A673 (cell line): ENCODE results near the gene NBPF3. TPM values are rescaled to one million over a fixed set of nuclear protein-coding genes. Genes with fewer than 3 reads are reported as not detected.

ENCODE experiments used
- BruUV-seq: library from RNA; stranded (reverse); fragments of 400-500 nt; replicated peaks from 2 replicates; lab custom pipeline; 2021; lab: Mats Ljungman, UMichigan
- CTCF ChIA-PET: fragments of 300-600 bp; sonication (Branson Sonifier 250); formaldehyde crosslinking; loops from one replicate; lab custom pipeline; 2022; ENCODE audit warnings: antibody characterized with exemption; lab: Charles Lee
- POLR2A ChIA-PET: fragments of 300-600 bp; sonication (Branson Sonifier 250); formaldehyde crosslinking; loops from one replicate; lab custom pipeline; 2022; ENCODE audit warnings: antibody characterized with exemption; ENCODE audit not compliant: low non-redundant PET; lab: Charles Lee
- DNase-seq: peaks from one replicate; pipeline ENCODE4 v3.0.0-alpha.2; 2015; ENCODE audit warnings: low spot score
- H3K27ac ChIP-seq: fragments of 200-600 bp; sonication (generic); 2 replicates; pipeline ENCODE4 v1.5.1; 2016; ENCODE audit warnings: mixed run types, low read depth, mild to moderate bottlenecking, mixed read lengths, antibody characterized with exemption, low read length; ENCODE audit not compliant: poor library complexity, severe bottlenecking
- H3K27me3 ChIP-seq: fragments of 200-600 bp; sonication (generic); replicated peaks from 2 replicates; pipeline ENCODE4 v1.6.1; 2017; ENCODE audit warnings: mixed run types, low read depth, mild to moderate bottlenecking, mixed read lengths, antibody characterized with exemption, low read length; ENCODE audit not compliant: insufficient read depth, poor library complexity
- H3K36me3 ChIP-seq: fragments of 200-600 bp; sonication (generic); 2 replicates; pipeline ENCODE4 v1.6.1; 2016; ENCODE audit warnings: mixed run types, mild to moderate bottlenecking, mixed read lengths, antibody characterized with exemption, low read length; ENCODE audit not compliant: insufficient read depth, poor library complexity, severe bottlenecking
- H3K4me1 ChIP-seq: fragments of 200-600 bp; sonication (generic); 2 replicates; pipeline ENCODE4 v1.6.1; 2017; ENCODE audit warnings: mixed run types, mild to moderate bottlenecking, mixed read lengths, antibody characterized with exemption, low read length; ENCODE audit not compliant: insufficient read depth, poor library complexity, severe bottlenecking
- H3K4me3 ChIP-seq: fragments of 200-600 bp; sonication (generic); 2 replicates; pipeline ENCODE4 v1.5.1; 2016; ENCODE audit warnings: low read depth, mixed run types, mild to moderate bottlenecking, mixed read lengths, low read length; ENCODE audit not compliant: poor library complexity, severe bottlenecking
- H3K9me3 ChIP-seq: fragments of 200-600 bp; sonication (generic); 2 replicates; pipeline ENCODE4 v1.6.1; 2016; ENCODE audit warnings: mixed run types, low read depth, mild to moderate bottlenecking, mixed read lengths, antibody characterized with exemption, low read length; ENCODE audit not compliant: poor library complexity, severe bottlenecking
- EZH2 ChIP-seq: fragments of 200-600 bp; sonication (generic); IDR thresholded peaks from 2 replicates; pipeline ENCODE4 v1.6.1; 2017; ENCODE audit warnings: borderline replicate concordance, low read depth, mild to moderate bottlenecking, mixed read lengths, antibody characterized with exemption, low read length; ENCODE audit not compliant: poor library complexity, severe bottlenecking
- intact Hi-C: fragments of 100-400 bp; cut with micrococcal nuclease; formaldehyde crosslinking; loops from one replicate; pipeline ENCODE4 v1.10.0; 2022; ENCODE audit not compliant: unreplicated experiment
- total RNA-seq: library from RNA; stranded (reverse); gene quantifications from 2 replicates; pipeline ENCODE4 v1.2.3, GENCODE V29; 2021
- TF ChIP-seq, protein P1 (sequence below): fragments of 300-800, 200-600 bp; sonication (generic); conservative IDR thresholded peaks from 2 replicates; pipeline ENCODE4 v1.5.1; 2017; ENCODE audit warnings: low read depth, mild to moderate bottlenecking, antibody characterized with exemption, low read length, moderate library complexity, mixed read lengths

Gene NBPF3
- total RNA-seq, 1 experiment from 2014 or later: 12.9 TPM

DNA sequence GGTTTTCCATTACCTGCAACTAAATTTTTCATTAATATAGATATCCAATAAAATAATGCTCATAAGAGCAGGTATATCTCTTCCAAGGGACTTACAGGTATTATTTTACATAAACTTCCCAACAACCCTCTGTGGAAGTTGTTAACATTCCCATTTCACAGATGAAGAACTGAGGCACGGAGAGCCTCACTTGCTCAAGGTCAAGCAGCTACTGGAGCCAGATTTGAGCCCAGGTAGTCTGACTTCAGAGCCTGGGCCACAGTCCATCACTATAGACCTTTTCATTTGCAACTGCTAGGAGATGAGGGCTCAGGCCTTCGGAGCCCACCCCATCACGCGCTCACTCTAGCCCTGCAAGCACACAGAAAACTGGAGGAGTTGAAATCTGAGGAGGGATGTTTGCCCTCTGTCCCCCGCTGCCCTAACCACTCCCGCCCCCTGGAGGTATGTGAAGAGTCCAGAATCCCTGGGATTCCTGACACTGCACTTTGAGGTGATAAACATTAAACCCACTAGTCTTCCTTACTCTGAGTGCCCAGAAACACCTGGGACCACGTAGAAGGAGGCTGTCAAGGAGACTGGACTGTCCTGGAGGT lies 57.6 kb downstream of the NBPF3 start:
- Histone ChIP-seq H3K9me3 (no peaks in the 10 kb centered on the region), H3K27ac (no peak overlapping the region), H3K4me1 (peaks cover under 1% of the 10 kb centered on the region), H3K4me3 (no peak overlapping the region), H3K36me3 (no peaks in the 10 kb centered on the region), H3K27me3 (no peaks in the 10 kb centered on the region)
- TF ChIP-seq, protein P1, sequence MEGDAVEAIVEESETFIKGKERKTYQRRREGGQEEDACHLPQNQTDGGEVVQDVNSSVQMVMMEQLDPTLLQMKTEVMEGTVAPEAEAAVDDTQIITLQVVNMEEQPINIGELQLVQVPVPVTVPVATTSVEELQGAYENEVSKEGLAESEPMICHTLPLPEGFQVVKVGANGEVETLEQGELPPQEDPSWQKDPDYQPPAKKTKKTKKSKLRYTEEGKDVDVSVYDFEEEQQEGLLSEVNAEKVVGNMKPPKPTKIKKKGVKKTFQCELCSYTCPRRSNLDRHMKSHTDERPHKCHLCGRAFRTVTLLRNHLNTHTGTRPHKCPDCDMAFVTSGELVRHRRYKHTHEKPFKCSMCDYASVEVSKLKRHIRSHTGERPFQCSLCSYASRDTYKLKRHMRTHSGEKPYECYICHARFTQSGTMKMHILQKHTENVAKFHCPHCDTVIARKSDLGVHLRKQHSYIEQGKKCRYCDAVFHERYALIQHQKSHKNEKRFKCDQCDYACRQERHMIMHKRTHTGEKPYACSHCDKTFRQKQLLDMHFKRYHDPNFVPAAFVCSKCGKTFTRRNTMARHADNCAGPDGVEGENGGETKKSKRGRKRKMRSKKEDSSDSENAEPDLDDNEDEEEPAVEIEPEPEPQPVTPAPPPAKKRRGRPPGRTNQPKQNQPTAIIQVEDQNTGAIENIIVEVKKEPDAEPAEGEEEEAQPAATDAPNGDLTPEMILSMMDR: no peak
- TF ChIP-seq EZH2: no peak
- ChIA-PET CTCF (no interaction called here), POLR2A (no interaction called here)
- no peak for DNase-seq
- BruUV-seq: no TSS peak
- intact Hi-C loops: no loop called here

DNA sequence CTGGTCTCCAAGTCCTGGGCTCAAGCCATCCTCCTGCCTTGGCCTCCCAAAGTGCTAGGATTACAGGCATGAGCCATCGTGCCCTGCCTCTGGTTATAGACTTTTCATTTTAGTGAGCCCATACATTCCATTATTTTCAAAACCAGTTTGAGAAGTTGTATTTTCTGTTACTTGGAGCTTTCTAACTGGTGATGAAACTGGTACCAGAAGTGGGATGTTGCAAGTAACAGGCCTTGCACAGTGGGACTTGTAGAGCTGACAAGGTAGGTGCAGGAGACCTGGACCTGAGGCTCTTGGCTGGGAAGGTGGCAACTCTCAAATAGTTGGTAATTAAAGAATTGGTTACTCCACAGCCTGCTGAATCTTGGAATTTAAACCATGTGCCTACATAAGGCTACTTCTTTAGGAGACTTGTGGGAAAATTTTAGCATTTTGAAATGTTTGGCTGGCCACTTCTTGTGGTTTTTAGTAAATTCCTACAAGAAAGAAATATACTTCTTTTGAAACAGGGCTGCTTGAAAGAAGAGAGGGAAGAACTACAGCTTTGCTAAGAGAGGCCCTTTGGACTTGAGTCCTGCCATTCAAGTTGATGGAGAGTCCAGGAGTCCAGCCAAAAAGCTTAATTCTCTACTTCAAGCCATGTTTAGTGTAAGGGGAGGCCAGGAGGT lies 59.5 kb downstream of the NBPF3 start:
- intact Hi-C loops: no loop called here
- no peak for DNase-seq

DNA sequence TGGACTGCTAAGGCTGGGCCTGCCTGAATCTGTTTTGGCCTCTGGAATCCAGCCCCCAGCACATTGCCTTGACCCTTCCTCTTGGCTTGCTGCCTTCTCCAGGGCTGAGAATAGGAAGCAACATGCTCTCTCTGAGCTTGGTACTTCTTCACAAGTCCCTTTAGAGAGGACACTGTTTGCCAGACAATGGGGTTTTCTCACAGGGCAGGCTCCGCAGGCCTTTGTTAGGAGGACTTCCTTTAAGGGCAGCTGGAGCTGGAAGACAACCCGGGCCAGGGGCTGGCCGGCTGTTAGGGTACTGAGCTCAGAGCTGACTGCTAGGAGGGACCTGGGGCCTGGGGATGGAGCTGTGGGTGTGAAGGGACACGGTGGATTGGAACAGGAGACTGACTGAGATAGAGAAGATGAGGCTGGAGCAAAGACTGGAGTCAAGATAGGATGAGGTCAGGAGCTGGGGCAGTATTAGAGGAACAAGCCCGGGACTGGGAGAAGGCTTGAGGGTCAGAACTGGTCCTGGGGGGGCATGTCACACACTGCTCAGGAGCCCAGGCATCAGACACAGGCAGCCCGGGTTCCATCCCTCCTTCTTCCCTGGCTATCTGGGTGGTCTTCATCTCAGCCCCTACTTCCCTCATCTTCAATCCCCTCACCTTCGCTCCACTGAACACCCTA lies 63.9 kb downstream of the NBPF3 start:
- POLR2A ChIA-PET: no interaction called here
- Histone ChIP-seq H3K9me3 (no peaks in the 10 kb centered on the region), H3K27me3 (no peaks in the 10 kb centered on the region), H3K36me3 (no peaks in the 10 kb centered on the region), H3K4me3 (no peak overlapping the region), H3K27ac (no peak overlapping the region), H3K4me1 (no peaks in the 10 kb centered on the region)
- intact Hi-C loops: no loop called here
- CTCF ChIA-PET: no interaction called here
- BruUV-seq: no TSS peak
- no peak for TF ChIP-seq EZH2
- TF ChIP-seq, protein P1: no peak
- DNase-seq: no peak

More for the DNA sequence above, 59.5 kb downstream of the NBPF3 start:
- Histone ChIP-seq H3K27me3 (no peaks in the 10 kb centered on the region), H3K9me3 (no peaks in the 10 kb centered on the region), H3K36me3 (no peaks in the 10 kb centered on the region), H3K4me3 (no peak overlapping the region), H3K4me1 (no peaks in the 10 kb centered on the region), H3K27ac (no peak overlapping the region)
- TF ChIP-seq, protein P1: no peak
- no peak for TF ChIP-seq EZH2
- POLR2A ChIA-PET: no interaction called here
- no TSS peak for BruUV-seq
- CTCF ChIA-PET: no interaction called here
